D721Med (cell line): Measurements from ENCODE around the gene ADAMTSL3.

Source experiments
- DNase-seq: peaks from one replicate; pipeline ENCODE4 v3.0.0; 2011; ENCODE audit warnings: low spot score; ENCODE audit not compliant: insufficient read length
- FAIRE-seq: peaks from 2 replicates; lab custom pipeline; 2011; peaks lifted over from hg19 to GRCh38; lab: Jason Lieb, UNC
- CTCF ChIP-seq: IDR thresholded peaks from 2 replicates; pipeline ENCODE4 v1.5.1; 2012; ENCODE audit warnings: mild to moderate bottlenecking, control low read depth; ENCODE audit not compliant: insufficient read depth; ENCODE audit errors: missing control alignments

Gene ADAMTSL3

GRCh38 chr15:83897037-83897436, 243.1 kb downstream of the ADAMTSL3 start:
- FAIRE-seq (no peak), DNase-seq (no peak)
- no peak for TF ChIP-seq CTCF

- FAIRE-seq (no peak), DNase-seq (no peak)
- TF ChIP-seq CTCF: no peak
Observed at GRCh38 chr15:83898361-83898760, 244.4 kb downstream of the ADAMTSL3 start.

DNA sequence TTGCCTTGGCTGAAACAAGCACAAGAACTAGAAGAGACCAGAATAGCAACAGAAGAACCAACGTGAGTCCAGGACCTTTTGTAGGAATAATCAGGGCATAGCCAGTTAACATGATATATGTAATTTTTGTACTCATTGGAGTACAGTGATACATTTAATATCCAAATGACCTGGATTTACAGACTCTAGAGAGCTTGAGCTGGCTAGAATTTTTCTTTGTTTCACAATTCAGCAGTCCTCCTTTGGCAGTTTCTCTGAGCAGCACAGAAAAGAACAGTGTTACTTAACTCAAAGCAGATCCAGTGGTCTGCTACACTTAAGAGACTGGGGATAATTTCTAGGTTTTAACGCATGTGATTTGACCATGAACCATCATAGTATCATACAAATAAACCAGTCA, 245.7 kb downstream of the ADAMTSL3 start:
- no peak for TF ChIP-seq CTCF
- no peak for DNase-seq
- FAIRE-seq: no peak

GRCh38 chr15:83904107-83905040, 250.5 kb downstream of the ADAMTSL3 start:
- FAIRE-seq (no peak), DNase-seq (no peak)
- TF ChIP-seq CTCF: no peak

GRCh38 chr15:83905556-83906273, 251.8 kb downstream of the ADAMTSL3 start:
- TF ChIP-seq CTCF: no peak
- DNase-seq (no peak), FAIRE-seq (no peak)

GRCh38 chr15:83911345-83911744, 257.4 kb downstream of the ADAMTSL3 start:
- TF ChIP-seq CTCF: no peak
- DNase-seq (no peak), FAIRE-seq (no peak)

- no peak for FAIRE-seq
- no peak for TF ChIP-seq CTCF
- no peak for DNase-seq
Observed at GRCh38 chr15:83912343-83912742, 258.4 kb downstream of the ADAMTSL3 start.
